GM12878 (cell line): ENCODE data around the gene FKRP. TPM values are rescaled to one million over a fixed set of nuclear protein-coding genes. Genes with fewer than 3 reads are reported as not detected.
A peak's percentile ranks its signal among the peaks of the same experiment; 100 is the strongest.

Experiments used
- CREB1 ChIP-seq: IDR thresholded peaks from 2 replicates; pipeline ENCODE4 v1.6.1; 2012; ENCODE audit warnings: low read depth, mild to moderate bottlenecking, inconsistent platforms
- GATAD2B ChIP-seq: fragments of 450-650 bp; conservative IDR thresholded peaks from 2 replicates; pipeline ENCODE4 v1.6.1; 2017; ENCODE audit warnings: low read depth, mild to moderate bottlenecking, moderate library complexity
- HDGF ChIP-seq: fragments of 450-650 bp; IDR thresholded peaks from 2 replicates; pipeline ENCODE4 v1.6.1; 2016; ENCODE audit warnings: antibody characterized with exemption
- IKZF2 ChIP-seq, 2 experiments: fragments of 450-650 bp; IDR thresholded peaks; 2 replicates each; pipeline ENCODE4 v1.6.1; 2017; ENCODE audit warnings: mild to moderate bottlenecking in 2 of 2, moderate library complexity in 2 of 2
- MTA2 ChIP-seq: fragments of 450-650 bp; IDR thresholded peaks from 2 replicates; pipeline ENCODE4 v1.6.1; 2016; ENCODE audit warnings: low read depth, mild to moderate bottlenecking, moderate library complexity
- MYC ChIP-seq: IDR thresholded peaks from 2 replicates; pipeline ENCODE4 v1.6.1; 2011; ENCODE audit warnings: mild to moderate bottlenecking, low read length, moderate library complexity, inconsistent platforms; ENCODE audit not compliant: insufficient read depth, insufficient replicate concordance, insufficient read length, severe bottlenecking
- NFXL1 ChIP-seq: fragments of 450-650 bp; IDR thresholded peaks from 2 replicates; pipeline ENCODE4 v1.6.1; 2017; ENCODE audit warnings: antibody characterized with exemption, mild to moderate bottlenecking, borderline replicate concordance
- POU2F2 ChIP-seq: IDR thresholded peaks from 3 replicates; pipeline ENCODE4 v1.6.1; 2011; ENCODE audit warnings: low read depth, mild to moderate bottlenecking, low read length, borderline replicate concordance
- RAD21 ChIP-seq: IDR thresholded peaks from 2 replicates; pipeline ENCODE4 v1.6.1; 2011; ENCODE audit warnings: mild to moderate bottlenecking, low read depth, low read length, moderate library complexity; ENCODE audit not compliant: insufficient read depth
- RB1 ChIP-seq: fragments of 450-650 bp; formaldehyde crosslinking; IDR thresholded peaks from 2 replicates; pipeline ENCODE4 v1.6.1; 2017; ENCODE audit warnings: mild to moderate bottlenecking, borderline replicate concordance
- RCOR1 ChIP-seq: conservative IDR thresholded peaks from 2 replicates; pipeline ENCODE4 v1.6.1; 2012; ENCODE audit warnings: low read depth, low read length, improper control_type of control experiment
- RUNX3 ChIP-seq: IDR thresholded peaks from 2 replicates; pipeline ENCODE4 v1.6.1; 2012; ENCODE audit warnings: low read length, inconsistent platforms
- SPI1 ChIP-seq: IDR thresholded peaks from 2 replicates; pipeline ENCODE4 v1.6.1; 2011; ENCODE audit warnings: low read depth, mild to moderate bottlenecking, low read length, moderate library complexity, borderline replicate concordance; ENCODE audit not compliant: insufficient read depth
- TCF7 ChIP-seq: IDR thresholded peaks from 2 replicates; pipeline ENCODE4 v1.6.1; 2014; ENCODE audit warnings: antibody characterized with exemption, borderline replicate concordance
- ZBED1 ChIP-seq: IDR thresholded peaks from 2 replicates; pipeline ENCODE4 v1.6.1; 2016; ENCODE audit warnings: borderline replicate concordance
- ZZZ3 ChIP-seq: IDR thresholded peaks from 2 replicates; pipeline ENCODE4 v1.6.1; 2011; ENCODE audit warnings: low read depth; ENCODE audit not compliant: control insufficient read depth, insufficient read length
- polyA plus RNA-seq, 11 experiments: library from polyadenylated mRNA; depleted of rRNA in 4 of 11; unstranded in 6 of 11; stranded (reverse) in 5 of 11; fragments of >200 nt; fragmentation: Nextera tagmentation in 4 of 11; fragmentation: Illumina TruSeq in 1 of 11; extraction: Ambion mirVana in 4 of 11; extraction: Trizol in 1 of 11; gene quantifications; 1 replicate in 1 of 11; 2 replicates in 10 of 11; pipeline versions ENCODE4 v1.2.1 to v1.2.3, GENCODE V29; 2011 to 2016; ENCODE audit warnings: inconsistent platforms in 2 of 11, missing spikeins in 2 of 11, low read depth in 1 of 11
- total RNA-seq, 4 experiments: library from RNA; depleted of rRNA in 3 of 4; stranded (reverse); fragments of >200 nt in 3 of 4; fragmentation: Illumina TruSeq in 1 of 4; extraction: Trizol in 1 of 4; gene quantifications; 2 replicates each; pipeline versions ENCODE4 v1.2.1 to v1.2.3, GENCODE V29; 2013 to 2021
- TF ChIP-seq, protein P1 (sequence below): fragments of 450-650 bp; IDR thresholded peaks from 2 replicates; pipeline ENCODE4 v1.6.1; 2017; ENCODE audit warnings: borderline replicate concordance
- TF ChIP-seq, protein P2 (sequence below): fragments of 450-650 bp; IDR thresholded peaks from 2 replicates; pipeline ENCODE4 v1.6.1; 2017; ENCODE audit warnings: mild to moderate bottlenecking, moderate library complexity
- TF ChIP-seq, protein P3 (sequence below), 3 experiments: IDR thresholded peaks in 2 of 3; conservative IDR thresholded peaks in 1 of 3; 2 replicates each; pipeline ENCODE4 v1.5.1; 2011; ENCODE audit warnings: low read depth in 3 of 3, low read length in 3 of 3, mild to moderate bottlenecking in 3 of 3, control low read depth in 2 of 3, moderate library complexity in 2 of 3, inconsistent platforms in 1 of 3, mixed read lengths in 1 of 3; ENCODE audit not compliant: control insufficient read depth in 2 of 3, insufficient read depth in 1 of 3; ENCODE audit errors: extremely low read depth in 1 of 3

FKRP gene
- total and polyA plus RNA-seq, 10 of the 15 experiments (the other 5 are each of a cell fraction or from before 2014, with no cell fraction given): 1.3 to 14.1 (median 7.8) TPM

DNA sequence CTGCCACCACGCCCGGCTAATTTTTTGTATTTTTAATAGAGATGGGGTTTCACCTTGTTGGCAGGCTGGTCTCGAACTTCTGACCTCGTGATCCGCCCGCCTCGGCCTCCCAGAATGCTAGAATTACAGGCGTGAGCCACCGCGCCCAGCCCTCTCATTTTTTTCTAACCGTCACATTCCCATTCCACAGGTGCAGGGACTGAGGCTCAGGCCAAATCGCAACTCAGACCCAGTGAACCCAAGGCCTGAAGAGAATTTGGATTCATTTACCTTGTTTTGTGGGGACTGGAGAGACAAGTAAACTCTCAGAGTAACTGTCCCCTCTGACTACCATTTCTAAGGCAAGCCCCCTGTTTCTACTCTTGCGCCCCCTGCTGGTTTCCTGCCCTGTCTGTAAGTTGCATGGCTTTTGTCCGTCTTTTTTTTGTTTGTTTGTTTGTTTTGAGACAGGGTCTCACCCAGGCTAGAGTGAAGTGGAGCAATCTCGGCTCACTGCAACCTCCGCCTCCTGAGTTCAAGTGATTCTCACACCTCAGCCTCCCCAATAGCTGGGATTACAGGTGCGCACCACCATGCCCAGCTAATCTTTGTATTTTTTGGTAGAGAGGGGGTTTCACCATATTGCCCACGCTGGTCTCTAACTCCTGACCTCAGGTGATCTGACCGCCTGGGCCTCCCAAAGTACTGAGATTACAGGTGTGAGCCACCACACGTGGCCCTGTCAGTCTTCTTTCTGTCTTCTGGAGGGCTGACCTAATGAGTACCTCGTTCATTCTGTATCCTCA lies 2.7 kb downstream of the FKRP start (continued):
- TF ChIP-seq RUNX3: no peak
- no peak for TF ChIP-seq GATAD2B
- TF ChIP-seq MYC: no peak
- TF ChIP-seq, protein P1, sequence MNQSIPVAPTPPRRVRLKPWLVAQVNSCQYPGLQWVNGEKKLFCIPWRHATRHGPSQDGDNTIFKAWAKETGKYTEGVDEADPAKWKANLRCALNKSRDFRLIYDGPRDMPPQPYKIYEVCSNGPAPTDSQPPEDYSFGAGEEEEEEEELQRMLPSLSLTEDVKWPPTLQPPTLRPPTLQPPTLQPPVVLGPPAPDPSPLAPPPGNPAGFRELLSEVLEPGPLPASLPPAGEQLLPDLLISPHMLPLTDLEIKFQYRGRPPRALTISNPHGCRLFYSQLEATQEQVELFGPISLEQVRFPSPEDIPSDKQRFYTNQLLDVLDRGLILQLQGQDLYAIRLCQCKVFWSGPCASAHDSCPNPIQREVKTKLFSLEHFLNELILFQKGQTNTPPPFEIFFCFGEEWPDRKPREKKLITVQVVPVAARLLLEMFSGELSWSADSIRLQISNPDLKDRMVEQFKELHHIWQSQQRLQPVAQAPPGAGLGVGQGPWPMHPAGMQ: no peak
- no peak for TF ChIP-seq TCF7
- TF ChIP-seq, protein P2, sequence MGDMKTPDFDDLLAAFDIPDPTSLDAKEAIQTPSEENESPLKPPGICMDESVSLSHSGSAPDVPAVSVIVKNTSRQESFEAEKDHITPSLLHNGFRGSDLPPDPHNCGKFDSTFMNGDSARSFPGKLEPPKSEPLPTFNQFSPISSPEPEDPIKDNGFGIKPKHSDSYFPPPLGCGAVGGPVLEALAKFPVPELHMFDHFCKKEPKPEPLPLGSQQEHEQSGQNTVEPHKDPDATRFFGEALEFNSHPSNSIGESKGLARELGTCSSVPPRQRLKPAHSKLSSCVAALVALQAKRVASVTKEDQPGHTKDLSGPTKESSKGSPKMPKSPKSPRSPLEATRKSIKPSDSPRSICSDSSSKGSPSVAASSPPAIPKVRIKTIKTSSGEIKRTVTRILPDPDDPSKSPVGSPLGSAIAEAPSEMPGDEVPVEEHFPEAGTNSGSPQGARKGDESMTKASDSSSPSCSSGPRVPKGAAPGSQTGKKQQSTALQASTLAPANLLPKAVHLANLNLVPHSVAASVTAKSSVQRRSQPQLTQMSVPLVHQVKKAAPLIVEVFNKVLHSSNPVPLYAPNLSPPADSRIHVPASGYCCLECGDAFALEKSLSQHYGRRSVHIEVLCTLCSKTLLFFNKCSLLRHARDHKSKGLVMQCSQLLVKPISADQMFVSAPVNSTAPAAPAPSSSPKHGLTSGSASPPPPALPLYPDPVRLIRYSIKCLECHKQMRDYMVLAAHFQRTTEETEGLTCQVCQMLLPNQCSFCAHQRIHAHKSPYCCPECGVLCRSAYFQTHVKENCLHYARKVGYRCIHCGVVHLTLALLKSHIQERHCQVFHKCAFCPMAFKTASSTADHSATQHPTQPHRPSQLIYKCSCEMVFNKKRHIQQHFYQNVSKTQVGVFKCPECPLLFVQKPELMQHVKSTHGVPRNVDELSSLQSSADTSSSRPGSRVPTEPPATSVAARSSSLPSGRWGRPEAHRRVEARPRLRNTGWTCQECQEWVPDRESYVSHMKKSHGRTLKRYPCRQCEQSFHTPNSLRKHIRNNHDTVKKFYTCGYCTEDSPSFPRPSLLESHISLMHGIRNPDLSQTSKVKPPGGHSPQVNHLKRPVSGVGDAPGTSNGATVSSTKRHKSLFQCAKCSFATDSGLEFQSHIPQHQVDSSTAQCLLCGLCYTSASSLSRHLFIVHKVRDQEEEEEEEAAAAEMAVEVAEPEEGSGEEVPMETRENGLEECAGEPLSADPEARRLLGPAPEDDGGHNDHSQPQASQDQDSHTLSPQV: no peak
- TF ChIP-seq CREB1: no peak
- no peak for TF ChIP-seq NFXL1
- TF ChIP-seq MTA2: no peak
- no peak for TF ChIP-seq ZBED1
- TF ChIP-seq ZZZ3: no peak
- TF ChIP-seq HDGF: no peak
- no peak for TF ChIP-seq RB1
- peak; percentile 37 for TF ChIP-seq RAD21
- no peak for TF ChIP-seq SPI1
- no peak for TF ChIP-seq IKZF2 (IDR thresholded peaks at IDR 0.05)
- no peak for TF ChIP-seq RCOR1
- TF ChIP-seq, protein P3, sequence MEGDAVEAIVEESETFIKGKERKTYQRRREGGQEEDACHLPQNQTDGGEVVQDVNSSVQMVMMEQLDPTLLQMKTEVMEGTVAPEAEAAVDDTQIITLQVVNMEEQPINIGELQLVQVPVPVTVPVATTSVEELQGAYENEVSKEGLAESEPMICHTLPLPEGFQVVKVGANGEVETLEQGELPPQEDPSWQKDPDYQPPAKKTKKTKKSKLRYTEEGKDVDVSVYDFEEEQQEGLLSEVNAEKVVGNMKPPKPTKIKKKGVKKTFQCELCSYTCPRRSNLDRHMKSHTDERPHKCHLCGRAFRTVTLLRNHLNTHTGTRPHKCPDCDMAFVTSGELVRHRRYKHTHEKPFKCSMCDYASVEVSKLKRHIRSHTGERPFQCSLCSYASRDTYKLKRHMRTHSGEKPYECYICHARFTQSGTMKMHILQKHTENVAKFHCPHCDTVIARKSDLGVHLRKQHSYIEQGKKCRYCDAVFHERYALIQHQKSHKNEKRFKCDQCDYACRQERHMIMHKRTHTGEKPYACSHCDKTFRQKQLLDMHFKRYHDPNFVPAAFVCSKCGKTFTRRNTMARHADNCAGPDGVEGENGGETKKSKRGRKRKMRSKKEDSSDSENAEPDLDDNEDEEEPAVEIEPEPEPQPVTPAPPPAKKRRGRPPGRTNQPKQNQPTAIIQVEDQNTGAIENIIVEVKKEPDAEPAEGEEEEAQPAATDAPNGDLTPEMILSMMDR (IDR thresholded peaks at IDR 0.05 in 2 of 3, conservative IDR thresholded peaks at IDR 0.05 in 1 of 3; ENCODE audit: control insufficient read depth in 2 of 3, extremely low read depth in 1 of 3, insufficient read depth in 1 of 3, low read depth in 3 of 3, low read length in 3 of 3): peak; percentile 55 to 85 (median 77)
- no peak for TF ChIP-seq POU2F2
